ENCODE measurements around the gene ARMC5.

DNA sequence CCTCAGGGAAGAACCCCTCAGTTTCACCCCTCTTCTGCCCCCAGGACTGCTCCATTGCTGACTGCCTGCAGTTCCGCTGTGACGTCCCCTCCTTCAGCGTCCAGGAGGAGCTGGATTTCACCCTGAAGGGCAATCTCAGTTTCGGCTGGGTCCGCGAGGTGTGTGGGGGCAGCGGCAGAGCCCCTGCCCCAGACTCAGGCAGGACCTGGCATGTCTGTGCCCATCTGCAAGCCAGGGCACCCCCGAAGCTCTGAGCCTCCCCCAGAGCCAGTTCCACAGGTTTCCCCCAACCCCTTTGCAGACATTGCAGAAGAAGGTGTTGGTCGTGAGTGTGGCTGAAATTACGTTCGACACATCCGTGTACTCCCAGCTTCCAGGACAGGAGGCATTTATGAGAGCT lies 35.5 kb upstream of the ARMC5 start:
- TF ChIP-seq NR2C1 (IDR thresholded peaks at IDR 0.05) (no peak), NR2C1 (tag; IDR thresholded peaks at IDR 0.05) (no peak), BHLHE40 (IDR thresholded peaks at IDR 0.05; ENCODE audit: low read length) (no peak), CEBPB (tag; IDR thresholded peaks at IDR 0.05) (no peak), POLR2A (conservative IDR thresholded peaks at IDR 0.05) (no peak), XRCC3 (IDR thresholded peaks at IDR 0.05) (no peak), NR1H2 (CRISPR knock-in tag; IDR thresholded peaks at IDR 0.05) (no peak)
